ENCODE measurements around the gene ALPK3.

DNA sequence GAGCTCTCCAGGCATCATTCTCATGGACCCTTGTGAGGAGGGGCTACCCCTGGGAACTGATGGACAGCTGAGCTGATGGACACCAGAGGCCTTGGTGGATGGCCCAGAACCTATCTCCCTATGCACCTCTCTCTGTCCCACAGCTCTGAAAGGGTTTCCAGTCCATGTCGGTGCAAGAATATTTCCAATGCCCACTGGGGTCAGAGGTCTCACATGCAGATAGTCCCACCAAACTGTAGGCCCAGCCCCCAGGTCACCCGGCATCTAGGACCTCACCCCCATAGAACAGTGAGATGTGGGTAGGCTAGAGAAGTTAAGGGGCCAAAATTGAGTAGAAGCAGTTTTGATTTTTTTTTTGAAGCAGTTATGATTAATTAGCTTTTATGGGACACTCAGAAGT lies 2.6 kb downstream of the ALPK3 start:
- TF ChIP-seq, protein P1, sequence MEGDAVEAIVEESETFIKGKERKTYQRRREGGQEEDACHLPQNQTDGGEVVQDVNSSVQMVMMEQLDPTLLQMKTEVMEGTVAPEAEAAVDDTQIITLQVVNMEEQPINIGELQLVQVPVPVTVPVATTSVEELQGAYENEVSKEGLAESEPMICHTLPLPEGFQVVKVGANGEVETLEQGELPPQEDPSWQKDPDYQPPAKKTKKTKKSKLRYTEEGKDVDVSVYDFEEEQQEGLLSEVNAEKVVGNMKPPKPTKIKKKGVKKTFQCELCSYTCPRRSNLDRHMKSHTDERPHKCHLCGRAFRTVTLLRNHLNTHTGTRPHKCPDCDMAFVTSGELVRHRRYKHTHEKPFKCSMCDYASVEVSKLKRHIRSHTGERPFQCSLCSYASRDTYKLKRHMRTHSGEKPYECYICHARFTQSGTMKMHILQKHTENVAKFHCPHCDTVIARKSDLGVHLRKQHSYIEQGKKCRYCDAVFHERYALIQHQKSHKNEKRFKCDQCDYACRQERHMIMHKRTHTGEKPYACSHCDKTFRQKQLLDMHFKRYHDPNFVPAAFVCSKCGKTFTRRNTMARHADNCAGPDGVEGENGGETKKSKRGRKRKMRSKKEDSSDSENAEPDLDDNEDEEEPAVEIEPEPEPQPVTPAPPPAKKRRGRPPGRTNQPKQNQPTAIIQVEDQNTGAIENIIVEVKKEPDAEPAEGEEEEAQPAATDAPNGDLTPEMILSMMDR (IDR thresholded peaks at IDR 0.05; ENCODE audit: poor library complexity, severe bottlenecking), result no peak
- TF ChIP-seq, protein P2, sequence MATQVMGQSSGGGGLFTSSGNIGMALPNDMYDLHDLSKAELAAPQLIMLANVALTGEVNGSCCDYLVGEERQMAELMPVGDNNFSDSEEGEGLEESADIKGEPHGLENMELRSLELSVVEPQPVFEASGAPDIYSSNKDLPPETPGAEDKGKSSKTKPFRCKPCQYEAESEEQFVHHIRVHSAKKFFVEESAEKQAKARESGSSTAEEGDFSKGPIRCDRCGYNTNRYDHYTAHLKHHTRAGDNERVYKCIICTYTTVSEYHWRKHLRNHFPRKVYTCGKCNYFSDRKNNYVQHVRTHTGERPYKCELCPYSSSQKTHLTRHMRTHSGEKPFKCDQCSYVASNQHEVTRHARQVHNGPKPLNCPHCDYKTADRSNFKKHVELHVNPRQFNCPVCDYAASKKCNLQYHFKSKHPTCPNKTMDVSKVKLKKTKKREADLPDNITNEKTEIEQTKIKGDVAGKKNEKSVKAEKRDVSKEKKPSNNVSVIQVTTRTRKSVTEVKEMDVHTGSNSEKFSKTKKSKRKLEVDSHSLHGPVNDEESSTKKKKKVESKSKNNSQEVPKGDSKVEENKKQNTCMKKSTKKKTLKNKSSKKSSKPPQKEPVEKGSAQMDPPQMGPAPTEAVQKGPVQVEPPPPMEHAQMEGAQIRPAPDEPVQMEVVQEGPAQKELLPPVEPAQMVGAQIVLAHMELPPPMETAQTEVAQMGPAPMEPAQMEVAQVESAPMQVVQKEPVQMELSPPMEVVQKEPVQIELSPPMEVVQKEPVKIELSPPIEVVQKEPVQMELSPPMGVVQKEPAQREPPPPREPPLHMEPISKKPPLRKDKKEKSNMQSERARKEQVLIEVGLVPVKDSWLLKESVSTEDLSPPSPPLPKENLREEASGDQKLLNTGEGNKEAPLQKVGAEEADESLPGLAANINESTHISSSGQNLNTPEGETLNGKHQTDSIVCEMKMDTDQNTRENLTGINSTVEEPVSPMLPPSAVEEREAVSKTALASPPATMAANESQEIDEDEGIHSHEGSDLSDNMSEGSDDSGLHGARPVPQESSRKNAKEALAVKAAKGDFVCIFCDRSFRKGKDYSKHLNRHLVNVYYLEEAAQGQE (IDR thresholded peaks at IDR 0.05; ENCODE audit: borderline replicate concordance), result no peak
- TF ChIP-seq EZH2 (IDR thresholded peaks at IDR 0.05; ENCODE audit: borderline replicate concordance, insufficient read depth, low read length, poor library complexity, severe bottlenecking) (no peak), RAD21 (conservative IDR thresholded peaks at IDR 0.05) (no peak), EP300 (conservative IDR thresholded peaks at IDR 0.05; ENCODE audit: poor library complexity, severe bottlenecking) (no peak), POLR2AphosphoS5 (IDR thresholded peaks at IDR 0.05) (no peak)
